ENCODE measurements around the gene PDE3A. TPM values are rescaled to one million over a fixed set of nuclear protein-coding genes. Genes with fewer than 3 reads are reported as not detected.

The PDE3A gene
- total RNA-seq, 1 donor from 2014 or later = 2.4 TPM

GRCh38 chr12:20469300-20469699, 101.0 kb downstream of the PDE3A start:
- Mint-ChIP-seq H3K27ac (ENCODE audit: unreplicated experiment) (no peak overlapping the region), H3K4me3 (no peak overlapping the region), H3K9me3 (peaks cover 1% of the 10 kb centered on the region), H3K36me3 (ENCODE audit: low read depth) (no peaks in the 10 kb centered on the region), H3K4me1 (peaks cover 5% of the 10 kb centered on the region), H3K27me3 (ENCODE audit: low read depth) (no peaks in the 10 kb centered on the region)
- TF ChIP-seq CTCF (conservative IDR thresholded peaks at IDR 0.05) = no peak
- no peak for DNase-seq (ENCODE audit: low read depth, low spot score)

- Mint-ChIP-seq H3K27me3 (ENCODE audit: low read depth) (no peaks in the 10 kb centered on the region), H3K9me3 (peaks cover 4% of the 10 kb centered on the region)
Measured at GRCh38 chr12:20469756-20470155, 101.4 kb downstream of the PDE3A start.

GRCh38 chr12:20472102-20472782, 103.9 kb downstream of the PDE3A start:
- no peak for DNase-seq (ENCODE audit: low read depth, low spot score)
- no peak for TF ChIP-seq CTCF (conservative IDR thresholded peaks at IDR 0.05)
- H3K9me3 Mint-ChIP-seq = peaks cover 4% of the 10 kb centered on the region

More at GRCh38 chr12:20469756-20470155, 101.4 kb downstream of the PDE3A start:
- H3K4me3 Mint-ChIP-seq = no peak overlapping the region
- peaks cover 5% of the 10 kb centered on the region for H3K4me1 Mint-ChIP-seq
- no peaks in the 10 kb centered on the region for H3K36me3 Mint-ChIP-seq (ENCODE audit: low read depth)
- no peak for DNase-seq (ENCODE audit: low read depth, low spot score)
- no peak overlapping the region for H3K27ac Mint-ChIP-seq (ENCODE audit: unreplicated experiment)
- no peak for TF ChIP-seq CTCF (conservative IDR thresholded peaks at IDR 0.05)

GRCh38 chr12:20473133-20473532, 104.8 kb downstream of the PDE3A start:
- Mint-ChIP-seq H3K4me1 (peaks cover 10% of the 10 kb centered on the region), H3K4me3 (no peak overlapping the region), H3K27ac (ENCODE audit: unreplicated experiment) (no peak overlapping the region), H3K27me3 (ENCODE audit: low read depth) (no peaks in the 10 kb centered on the region), H3K9me3 (peaks cover 4% of the 10 kb centered on the region), H3K36me3 (ENCODE audit: low read depth) (no peaks in the 10 kb centered on the region)
- DNase-seq (ENCODE audit: low read depth, low spot score) = no peak
- no peak for TF ChIP-seq CTCF (conservative IDR thresholded peaks at IDR 0.05)

More at GRCh38 chr12:20472102-20472782, 103.9 kb downstream of the PDE3A start:
- Mint-ChIP-seq H3K36me3 (ENCODE audit: low read depth) (no peaks in the 10 kb centered on the region), H3K27me3 (ENCODE audit: low read depth) (no peaks in the 10 kb centered on the region), H3K4me1 (peaks cover 2% of the 10 kb centered on the region), H3K27ac (ENCODE audit: unreplicated experiment) (no peak overlapping the region), H3K4me3 (no peak overlapping the region)

GRCh38 chr12:20474016-20474415, 105.7 kb downstream of the PDE3A start:
- no peaks in the 10 kb centered on the region for H3K27me3 Mint-ChIP-seq (ENCODE audit: low read depth)
- DNase-seq (ENCODE audit: low read depth, low spot score) = no peak
- no peaks in the 10 kb centered on the region for H3K36me3 Mint-ChIP-seq (ENCODE audit: low read depth)
- H3K9me3 Mint-ChIP-seq = peaks cover 4% of the 10 kb centered on the region
- H3K4me3 Mint-ChIP-seq = no peak overlapping the region
- no peak for TF ChIP-seq CTCF (conservative IDR thresholded peaks at IDR 0.05)
- peaks cover 10% of the 10 kb centered on the region for H3K4me1 Mint-ChIP-seq
- H3K27ac Mint-ChIP-seq (ENCODE audit: unreplicated experiment) = no peak overlapping the region

All from neural crest cell (in vitro differentiated cells).